HepG2 (cell line): Measurements from ENCODE around the gene NOS1AP. TPM values are rescaled to one million over a fixed set of nuclear protein-coding genes. Genes with fewer than 3 reads are reported as not detected.

ENCODE experiments used
- ATAC-seq: fragments of 200-7000 bp; cut with Tn5 transposase; 3 replicates; pipeline ENCODE4 v1.9.1; 2020; ENCODE audit warnings: mild to moderate bottlenecking, moderate library complexity
- BruUV-seq: library from RNA; stranded (reverse); fragments of 400-500 nt; replicated peaks from 2 replicates; lab custom pipeline; 2021; lab: Mats Ljungman, UMichigan
- CTCF ChIA-PET: fragments of 300-600 bp; formaldehyde crosslinking; extraction: SDS; loops from one replicate; lab custom pipeline; 2021; ENCODE audit warnings: low total read pairs, inconsistent platforms, low intra/inter-chr PET ratio; lab: Yijun Ruan, JAX
- POLR2A ChIA-PET: fragments of 350-600 bp; sonication (Branson Sonifier 250); formaldehyde crosslinking; loops from one replicate; lab custom pipeline; 2020; ENCODE audit warnings: antibody characterized with exemption, inconsistent platforms; lab: Yijun Ruan, JAX
- DNase-seq: peaks from one replicate; pipeline ENCODE4 v3.0.0-alpha.2; 2015; ENCODE audit warnings: low spot score
- FAIRE-seq: peaks from 3 replicates; lab custom pipeline; 2011; peaks lifted over from hg19 to GRCh38; lab: Jason Lieb, UNC
- H2AFZ ChIP-seq: one replicate; pipeline ENCODE4 v1.6.1; 2011; ENCODE audit warnings: low read length, inconsistent platforms
- H3K27ac ChIP-seq: fragments of 300-600 bp; 3 replicates; pipeline ENCODE4 v1.8.0; 2011; ENCODE audit warnings: mixed run types, mild to moderate bottlenecking, mixed read lengths, low read length, inconsistent platforms; ENCODE audit not compliant: insufficient read depth; ENCODE audit errors: extremely low read length
- H3K27me3 ChIP-seq, 2 experiments: fragments of 200-600 bp in 1 of 2; 2 replicates in 1 of 2; 3 replicates in 1 of 2; pipeline versions ENCODE4 v1.6.0 to v1.8.0; 2011; ENCODE audit warnings: low read length in 2 of 2, mild to moderate bottlenecking in 2 of 2, moderate library complexity in 2 of 2, inconsistent platforms in 1 of 2; ENCODE audit not compliant: insufficient read depth in 2 of 2, control insufficient read depth in 1 of 2
- H3K36me3 ChIP-seq, 2 experiments: fragments of 200-600 bp in 1 of 2; replicated peaks in 1 of 2; 2 replicates in 1 of 2; 3 replicates in 1 of 2; pipeline versions ENCODE4 v1.5.1 to v1.8.0; 2011; ENCODE audit warnings: low read length in 2 of 2, inconsistent platforms in 1 of 2; ENCODE audit not compliant: insufficient read depth in 2 of 2, control insufficient read depth in 1 of 2
- H3K4me1 ChIP-seq: 2 replicates; pipeline ENCODE4 v1.5.1; 2012; ENCODE audit warnings: low read length, inconsistent platforms; ENCODE audit not compliant: insufficient read depth
- H3K4me2 ChIP-seq: 2 replicates; pipeline ENCODE4 v1.6.0; 2011; ENCODE audit warnings: low read depth, low read length, inconsistent platforms
- H3K4me3 ChIP-seq, 3 experiments: fragments of 200-600 bp in 1 of 3; sonication (generic), shearing (Covaris generic) in 1 of 3; replicated peaks in 1 of 3; 2 replicates each; pipeline ENCODE4 v1.5.1; 2011 to 2016; ENCODE audit warnings: low read length in 3 of 3, inconsistent platforms in 2 of 3, low read depth in 2 of 3, mild to moderate bottlenecking in 2 of 3, control low read depth in 1 of 3, mixed read lengths in 1 of 3; ENCODE audit not compliant: insufficient read depth in 1 of 3
- H3K79me2 ChIP-seq: one replicate; pipeline ENCODE4 v1.6.1; 2011; ENCODE audit warnings: low read length, inconsistent platforms; ENCODE audit not compliant: insufficient read depth
- H3K9ac ChIP-seq: 2 replicates; pipeline ENCODE4 v1.6.0; 2011; ENCODE audit warnings: mild to moderate bottlenecking, low read depth, low read length, inconsistent platforms; ENCODE audit not compliant: insufficient read depth
- H3K9me3 ChIP-seq: 2 replicates; pipeline ENCODE4 v1.5.1; 2012; ENCODE audit warnings: mild to moderate bottlenecking, low read length
- H4K20me1 ChIP-seq: 2 replicates; pipeline ENCODE4 v1.6.0; 2011; ENCODE audit warnings: inconsistent platforms, mild to moderate bottlenecking, low read length, moderate library complexity; ENCODE audit not compliant: insufficient read depth
- ARNT2 ChIP-seq: sonication (generic); formaldehyde crosslinking; IDR thresholded peaks from 2 replicates; pipeline ENCODE4 v1.8.0; 2022; ENCODE audit warnings: mild to moderate bottlenecking, low read depth, missing genetic modification reagents, moderate library complexity
- ARNTL ChIP-seq: sonication (generic); formaldehyde crosslinking; IDR thresholded peaks from 2 replicates; pipeline ENCODE4 v1.4.0; 2020; ENCODE audit warnings: mild to moderate bottlenecking, missing genetic modification reagents
- HDAC2 ChIP-seq: sonication (generic); formaldehyde crosslinking; IDR thresholded peaks from 2 replicates; pipeline ENCODE4 v1.4.0; 2020; ENCODE audit warnings: missing genetic modification reagents
- KLF15 ChIP-seq: sonication (generic); formaldehyde crosslinking; IDR thresholded peaks from 2 replicates; pipeline ENCODE4 v1.8.1; 2023; ENCODE audit warnings: borderline replicate concordance, mild to moderate bottlenecking, inconsistent platforms, missing genetic modification reagents, mixed read lengths
- KLF6 ChIP-seq: IDR thresholded peaks from 2 replicates; pipeline ENCODE4 v1.8.0; 2016; ENCODE audit warnings: missing biosample characterization, missing genetic modification reagents
- KMT2B ChIP-seq: IDR thresholded peaks from 2 replicates; pipeline ENCODE4 v1.6.1; 2016; ENCODE audit warnings: missing genetic modification reagents, missing compliant biosample characterization
- NR2F2 ChIP-seq: IDR thresholded peaks from 2 replicates; pipeline ENCODE4 v1.6.1; 2012; ENCODE audit warnings: low read depth, inconsistent platforms, borderline replicate concordance
- SNAPC2 ChIP-seq: sonication (generic); formaldehyde crosslinking; IDR thresholded peaks from 2 replicates; pipeline ENCODE4 v1.8.1; 2022; ENCODE audit warnings: mild to moderate bottlenecking, missing genetic modification reagents
- TCF12 ChIP-seq, 2 experiments: fragments of 450-650 bp in 1 of 2; sonication (generic) in 1 of 2; formaldehyde crosslinking in 1 of 2; IDR thresholded peaks; 2 replicates each; pipeline versions ENCODE4 v1.6.1 to v1.8.0; 2017 to 2022; ENCODE audit warnings: antibody characterized with exemption in 1 of 2, mild to moderate bottlenecking in 1 of 2, missing genetic modification reagents in 1 of 2, moderate library complexity in 1 of 2
- THRA ChIP-seq: sonication (generic); formaldehyde crosslinking; IDR thresholded peaks from 2 replicates; pipeline ENCODE4 v1.4.0; 2020; ENCODE audit warnings: missing genetic modification reagents, borderline replicate concordance
- ZFP41 ChIP-seq: sonication (generic); formaldehyde crosslinking; IDR thresholded peaks from 2 replicates; pipeline ENCODE4 v1.4.0; 2020; ENCODE audit warnings: mild to moderate bottlenecking, missing genetic modification reagents, borderline replicate concordance
- ZNF740 ChIP-seq: sonication (generic); formaldehyde crosslinking; IDR thresholded peaks from 2 replicates; pipeline ENCODE4 v1.4.0; 2020; ENCODE audit warnings: missing genetic modification reagents
- WGBS: methylation state at CpG from one replicate; pipeline ENCODE4 v1.1.6; 2017; ENCODE audit warnings: low lambda C conversion rate; 5-methylcytosine and 5-hydroxymethylcytosine counted together
- in situ Hi-C: cut with HindIII; loops from 2 replicates; pipeline ENCODE4 v1.10.0; 2017; ENCODE audit warnings: low pct_unique_long_range_greater_than_20kb; ENCODE audit not compliant: extremely low pct_ligation_motif_present
- intact Hi-C: fragments of 100-400 bp; cut with micrococcal nuclease; formaldehyde crosslinking; loops from one replicate; pipeline ENCODE4 v1.10.0; 2022; ENCODE audit not compliant: unreplicated experiment
- polyA plus RNA-seq, 8 experiments: library from polyadenylated mRNA; depleted of rRNA in 3 of 8; stranded (reverse) in 7 of 8; unstranded in 1 of 8; fragments of >200 nt; fragmentation: Illumina TruSeq in 4 of 8; extraction: Trizol in 4 of 8; gene quantifications; 2 replicates each; pipeline versions ENCODE4 v1.2.1 to v1.2.3, GENCODE V29; 2011 to 2016; ENCODE audit warnings: low read depth in 4 of 8, missing spikeins in 1 of 8, mixed read lengths in 1 of 8; ENCODE audit not compliant: insufficient read depth in 1 of 8
- total RNA-seq, 5 experiments: library from RNA; depleted of rRNA; stranded (reverse); fragments of >200 nt; fragmentation: Illumina TruSeq; extraction: Trizol; gene quantifications; 2 replicates each; pipeline ENCODE4 v1.2.3, GENCODE V29; 2016; ENCODE audit warnings: low read depth in 1 of 5

The NOS1AP gene
- total and polyA plus RNA-seq, 2 of the 13 experiments (the other 11 are each of a cell fraction or from before 2014, with no cell fraction given): 2.0 to 3.3 TPM

- no peaks in the 10 kb centered on the region for H3K36me3 ChIP-seq
- CTCF ChIA-PET: no interaction called here
- 97% methylated on average over 2 of the region's 2 CpGs for WGBS
Measured at GRCh38 chr1:162222730-162223129, 153.2 kb downstream of the NOS1AP start.

GRCh38 chr1:162223488-162223887 lies 154.0 kb downstream of the NOS1AP start:
- Histone ChIP-seq H3K79me2 (peaks cover 21% of the 10 kb centered on the region), H3K9ac (no peak overlapping the region), H3K27ac (no peak overlapping the region), H3K27me3 (no peaks in the 10 kb centered on the region), H4K20me1 (no peaks in the 10 kb centered on the region), H2AFZ (no peak overlapping the region), H3K4me3 (no peak overlapping the region), H3K4me2 (no peak overlapping the region), H3K36me3 (no peaks in the 10 kb centered on the region), H3K4me1 (peaks cover 64% of the 10 kb centered on the region), H3K9me3 (no peaks in the 10 kb centered on the region)
- DNase-seq (no peak), FAIRE-seq (no peak), ATAC-seq (no peak)
- in situ Hi-C loops (no loop called here), intact Hi-C loops (no loop called here)
- BruUV-seq: no TSS peak
- TF ChIP-seq NR2F2 (no peak), HDAC2 (CRISPR knock-in tag) (no peak), ZFP41 (CRISPR knock-in tag) (no peak), SNAPC2 (CRISPR knock-in tag) (no peak), KLF6 (CRISPR knock-in tag) (no peak)
- ChIA-PET CTCF (no interaction called here), POLR2A (no interaction called here)
- WGBS: 97% methylated on average over 2 of the region's 2 CpGs

More at GRCh38 chr1:162222730-162223129, 153.2 kb downstream of the NOS1AP start:
- no peak for FAIRE-seq
- Histone ChIP-seq H3K4me2 (no peak overlapping the region), H3K27ac (no peak overlapping the region), H3K9ac (no peak overlapping the region), H4K20me1 (no peaks in the 10 kb centered on the region), H3K79me2 (peaks cover 21% of the 10 kb centered on the region), H3K27me3 (no peaks in the 10 kb centered on the region), H3K9me3 (no peaks in the 10 kb centered on the region), H3K4me3 (no peak overlapping the region), H3K4me1 (peaks cover 56% of the 10 kb centered on the region), H2AFZ (no peak overlapping the region)
- no peak for ATAC-seq
- in situ Hi-C loops: no loop called here
- no TSS peak for BruUV-seq
- POLR2A ChIA-PET: interaction anchor here (1.7 kb wide), 1 partner anchor 10 kb away, joined by 4 read pairs; no protein-coding TSS in a partner anchor
- intact Hi-C loops: no loop called here
- DNase-seq: no peak
- TF ChIP-seq ZNF740 (CRISPR knock-in tag) (no peak), KMT2B (CRISPR knock-in tag) (no peak), TCF12 (IDR thresholded peaks at IDR 0.05) (no peak), TCF12 (CRISPR knock-in tag; IDR thresholded peaks at IDR 0.05) (no peak), ARNTL (CRISPR knock-in tag) (no peak), KLF15 (CRISPR knock-in tag) (no peak), ARNT2 (CRISPR knock-in tag) (no peak), THRA (CRISPR knock-in tag) (no peak)
